Mesodermal cell (in vitro differentiated cells): ENCODE measurements around the gene RAB7B.

Experiments
- H3K27ac ChIP-seq: 2 replicates; pipeline ENCODE4 v1.7.0; 2013; ENCODE audit warnings: mild to moderate bottlenecking, low read depth, low read length, moderate library complexity; ENCODE audit not compliant: severe bottlenecking
- H3K36me3 ChIP-seq: 2 replicates; pipeline ENCODE4 v1.7.1; 2013; ENCODE audit warnings: mild to moderate bottlenecking, low read length, moderate library complexity; ENCODE audit not compliant: control insufficient read depth, insufficient read depth
- H3K4me1 ChIP-seq: one replicate; pipeline ENCODE4 v1.7.1; 2013; ENCODE audit warnings: mild to moderate bottlenecking, low read length; ENCODE audit not compliant: insufficient read depth, control insufficient read depth, poor library complexity, severe bottlenecking
- H3K4me3 ChIP-seq: 2 replicates; pipeline ENCODE4 v1.7.0; 2013; ENCODE audit warnings: low read length, control low read depth, mild to moderate bottlenecking; ENCODE audit not compliant: insufficient read depth, poor library complexity, severe bottlenecking; ENCODE audit errors: extremely low read depth
- H3K9me3 ChIP-seq: 2 replicates; pipeline ENCODE4 v1.7.1; 2013; ENCODE audit warnings: mild to moderate bottlenecking, low read length, moderate library complexity; ENCODE audit not compliant: control insufficient read depth
- WGBS, 2 experiments: methylation state at CpG; one replicate each; pipeline ENCODE4 v1.1.5; 2013; ENCODE audit warnings: missing lambda C conversion rate in 2 of 2; ENCODE audit not compliant: insufficient coverage in 2 of 2; 5-methylcytosine and 5-hydroxymethylcytosine counted together

The RAB7B gene

DNA sequence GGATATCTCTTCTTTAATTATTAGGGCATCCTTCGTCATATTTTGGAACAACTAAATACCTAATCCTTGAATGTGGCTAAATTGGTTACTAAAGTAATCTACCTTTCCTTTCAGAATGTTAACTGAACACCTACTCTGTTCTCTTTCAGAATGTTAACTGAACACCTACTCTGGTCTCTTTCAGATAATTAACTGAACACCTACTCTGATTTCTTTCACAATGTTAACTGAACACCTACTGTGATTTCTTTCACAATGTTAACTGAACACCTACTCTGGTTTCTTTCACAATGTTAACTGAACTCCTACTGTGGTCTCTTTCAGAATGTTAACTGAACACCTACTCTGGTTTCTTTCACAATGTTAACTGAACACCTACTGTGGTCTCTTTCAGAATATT is 21.9 kb downstream of the RAB7B start:
- Histone ChIP-seq H3K36me3 (no peaks in the 10 kb centered on the region), H3K27ac (no peak overlapping the region), H3K9me3 (no peaks in the 10 kb centered on the region), H3K4me3 (no peak overlapping the region), H3K4me1 (peaks cover 14% of the 10 kb centered on the region)
- WGBS, 2 experiments = no CpG with 5 or more reads among the region's 1 CpG

DNA sequence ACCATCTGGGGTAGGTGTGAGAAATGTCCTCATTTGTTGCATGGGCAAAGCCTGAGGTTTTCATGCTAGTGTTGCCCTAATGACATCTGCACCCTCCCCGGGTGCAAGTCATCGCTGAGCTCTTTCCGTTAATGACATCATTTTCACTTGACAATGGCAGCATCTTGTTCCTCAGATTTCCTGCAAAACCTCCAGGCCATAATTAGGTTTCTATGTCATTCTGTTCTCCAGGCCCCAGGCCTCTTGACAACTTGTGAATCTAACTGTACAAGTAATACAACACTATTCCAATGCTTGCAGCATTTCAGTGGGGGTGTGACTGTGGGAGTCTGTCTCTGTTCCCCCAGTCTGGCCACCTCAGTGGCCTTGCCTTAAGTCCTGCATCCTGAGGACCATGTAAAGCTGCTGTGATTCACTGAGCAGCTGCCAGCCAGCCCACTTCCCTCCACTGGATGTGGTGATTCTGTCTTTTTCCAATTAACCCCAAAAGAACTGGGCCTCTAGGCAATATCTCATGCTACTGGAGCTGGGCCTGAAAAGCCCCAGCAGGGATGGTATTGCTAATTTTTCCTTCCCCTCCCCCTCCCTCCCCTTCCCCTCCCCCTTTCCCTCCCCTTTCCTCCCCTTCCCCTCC is 22.8 kb downstream of the RAB7B start:
- no peak overlapping the region for H3K4me3 ChIP-seq
- 93 to 100% methylated on average over 3 of the region's 3 CpGs for WGBS, 2 experiments
- H3K4me1 ChIP-seq = peaks cover 18% of the 10 kb centered on the region
- no peaks in the 10 kb centered on the region for H3K36me3 ChIP-seq
- no peaks in the 10 kb centered on the region for H3K9me3 ChIP-seq
- no peak overlapping the region for H3K27ac ChIP-seq

DNA sequence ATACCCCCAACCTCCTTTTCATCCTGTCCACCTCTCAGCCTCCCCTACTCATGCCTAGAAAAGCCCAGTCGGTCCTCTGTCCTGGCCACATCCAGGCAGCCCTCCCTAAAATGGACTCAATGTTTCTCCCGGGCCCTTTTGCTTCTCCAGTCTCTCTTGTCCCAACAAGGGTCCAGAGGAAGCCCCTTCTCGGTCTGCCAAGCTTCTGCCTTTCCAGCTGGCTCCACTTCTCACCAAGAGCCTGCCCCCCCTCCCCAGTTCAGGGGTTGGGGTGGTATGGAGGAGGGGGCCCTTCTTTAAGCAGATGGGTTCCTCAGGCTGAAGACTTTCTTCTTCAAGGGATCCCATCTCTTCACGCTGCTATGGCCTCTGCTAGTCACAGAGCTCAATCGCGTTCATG is 23.9 kb downstream of the RAB7B start:
- H3K9me3 ChIP-seq = no peaks in the 10 kb centered on the region
- no peaks in the 10 kb centered on the region for H3K36me3 ChIP-seq
- 95% methylated on average over 4 to 6 of the region's 6 CpGs for WGBS, 2 experiments
- H3K4me3 ChIP-seq = no peak overlapping the region
- peaks cover 18% of the 10 kb centered on the region for H3K4me1 ChIP-seq
- no peak overlapping the region for H3K27ac ChIP-seq

DNA sequence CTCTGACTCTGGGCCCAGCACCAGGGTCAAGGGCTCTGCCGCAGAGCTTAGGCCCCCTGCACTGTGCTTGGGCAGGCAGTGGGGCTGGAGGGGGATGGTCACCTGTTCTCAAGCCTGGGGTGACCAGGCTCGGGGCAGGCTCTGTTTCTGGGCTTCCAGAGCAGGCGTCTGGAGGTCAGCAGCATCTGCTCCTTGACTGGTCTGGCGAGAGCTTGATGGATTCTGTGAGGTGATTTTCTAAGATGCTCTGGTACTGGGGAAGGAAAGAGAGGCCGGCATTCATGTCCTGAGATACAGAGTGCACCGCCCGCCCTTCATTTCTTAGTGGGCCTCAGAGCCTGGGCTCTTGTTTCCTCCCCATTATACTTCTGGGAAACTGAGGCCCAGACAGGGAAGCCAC is 24.5 kb downstream of the RAB7B start:
- Histone ChIP-seq H3K4me3 (no peak overlapping the region), H3K4me1 (peaks cover 14% of the 10 kb centered on the region), H3K27ac (no peak overlapping the region), H3K9me3 (no peaks in the 10 kb centered on the region), H3K36me3 (no peaks in the 10 kb centered on the region)
- 79 to 81% methylated on average over 3 to 6 of the region's 7 CpGs for WGBS, 2 experiments

DNA sequence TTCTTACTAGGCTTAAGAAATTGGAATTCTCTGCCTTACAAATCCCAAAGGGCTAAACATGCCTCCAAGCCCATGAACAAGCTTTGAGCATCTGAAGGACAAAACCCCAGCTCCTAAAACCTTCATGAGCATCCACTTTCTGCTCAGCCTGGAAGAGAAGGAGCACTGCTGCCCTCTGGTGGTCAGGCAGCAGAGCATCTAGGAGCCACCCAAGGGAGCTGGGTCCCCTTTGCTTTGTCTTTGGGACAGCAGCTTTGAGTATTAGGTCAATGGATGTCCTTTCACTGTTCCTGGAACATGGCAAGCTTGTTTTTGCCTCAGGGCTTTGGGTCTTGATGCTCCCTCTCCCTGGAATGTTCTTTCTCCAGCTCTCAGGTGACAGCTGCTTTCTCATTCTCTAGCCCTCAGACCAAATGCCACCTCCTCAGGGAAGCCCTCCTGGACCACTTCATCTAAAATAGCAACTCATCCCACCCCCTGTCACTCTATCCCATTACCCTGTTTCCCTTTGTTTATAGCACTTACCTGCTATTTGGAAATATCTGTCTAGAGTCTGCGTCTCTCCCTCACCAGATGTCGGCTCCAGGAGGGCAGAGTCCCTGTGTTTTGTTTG is 25.7 kb downstream of the RAB7B start:
- H3K4me1 ChIP-seq = peaks cover 14% of the 10 kb centered on the region
- H3K27ac ChIP-seq = no peak overlapping the region
- 92 to 100% methylated on average over 2 of the region's 2 CpGs for WGBS, 2 experiments
- no peaks in the 10 kb centered on the region for H3K9me3 ChIP-seq
- H3K4me3 ChIP-seq = no peak overlapping the region
- H3K36me3 ChIP-seq = no peaks in the 10 kb centered on the region

DNA sequence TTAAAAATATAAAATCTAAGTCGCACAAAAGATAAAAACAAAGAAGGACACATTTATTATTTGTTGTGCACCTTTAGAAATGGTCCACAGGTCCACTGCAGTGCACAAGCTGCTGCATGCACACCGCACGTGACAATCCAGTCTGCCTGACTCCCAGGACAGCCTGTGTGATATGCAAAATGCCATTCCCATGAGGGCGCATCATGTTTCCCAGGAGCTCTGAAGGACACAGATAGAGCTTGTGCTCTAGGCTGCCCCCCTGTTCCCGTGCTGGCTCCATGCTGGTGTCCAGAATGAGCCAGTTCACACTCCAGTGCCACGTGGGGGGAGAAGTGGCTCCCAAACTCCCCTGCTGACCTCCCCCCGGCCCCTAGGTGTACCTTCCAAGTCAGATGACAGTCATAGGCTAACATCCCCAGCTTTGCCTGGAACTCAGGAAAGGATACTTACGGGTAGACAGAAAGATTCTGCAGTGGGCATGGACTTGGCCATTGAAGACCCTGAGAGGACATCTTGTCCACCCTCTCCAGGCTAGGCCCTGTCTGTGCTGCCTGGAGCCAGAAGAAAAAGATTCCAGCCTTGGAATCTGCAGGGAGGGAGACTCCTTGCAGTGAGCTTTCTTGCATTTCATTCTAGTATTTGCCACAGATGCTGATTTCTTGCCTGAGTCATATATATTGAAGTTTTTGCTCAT is 26.3 kb downstream of the RAB7B start:
- no peaks in the 10 kb centered on the region for H3K9me3 ChIP-seq

DNA sequence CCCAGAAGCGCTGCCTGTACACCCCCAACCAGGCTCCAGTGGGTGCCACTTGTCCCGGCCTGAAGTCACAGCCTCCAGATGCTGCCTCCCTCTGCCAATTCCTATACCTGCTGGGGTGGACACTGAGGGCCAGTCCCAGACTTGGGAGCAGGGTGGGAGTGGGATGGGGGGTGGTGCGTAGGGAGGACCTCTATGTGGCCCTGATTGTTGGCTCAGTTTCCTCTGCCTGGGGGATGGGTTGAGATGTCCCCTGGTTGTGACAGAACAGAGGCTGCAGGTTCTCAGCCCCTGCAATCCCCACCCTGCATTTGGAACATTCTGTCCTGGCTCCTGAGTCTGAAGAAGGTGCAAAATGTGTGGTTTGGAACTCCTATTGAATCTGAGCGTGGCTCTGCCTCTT is 27.2 kb downstream of the RAB7B start:
- Histone ChIP-seq H3K4me3 (no peak overlapping the region), H3K9me3 (no peaks in the 10 kb centered on the region), H3K27ac (no peak overlapping the region), H3K36me3 (no peaks in the 10 kb centered on the region), H3K4me1 (peaks cover 14% of the 10 kb centered on the region)
- 86 to 93% methylated on average over 1 to 2 of the region's 4 CpGs for WGBS, 2 experiments

More for the DNA sequence above, 26.3 kb downstream of the RAB7B start:
- Histone ChIP-seq H3K27ac (peak overlapping the region; percentile 12), H3K4me3 (no peak overlapping the region), H3K36me3 (no peaks in the 10 kb centered on the region), H3K4me1 (peaks cover 14% of the 10 kb centered on the region)
- WGBS, 2 experiments = 45 to 76% methylated on average over 6 to 7 of the region's 8 CpGs

DNA sequence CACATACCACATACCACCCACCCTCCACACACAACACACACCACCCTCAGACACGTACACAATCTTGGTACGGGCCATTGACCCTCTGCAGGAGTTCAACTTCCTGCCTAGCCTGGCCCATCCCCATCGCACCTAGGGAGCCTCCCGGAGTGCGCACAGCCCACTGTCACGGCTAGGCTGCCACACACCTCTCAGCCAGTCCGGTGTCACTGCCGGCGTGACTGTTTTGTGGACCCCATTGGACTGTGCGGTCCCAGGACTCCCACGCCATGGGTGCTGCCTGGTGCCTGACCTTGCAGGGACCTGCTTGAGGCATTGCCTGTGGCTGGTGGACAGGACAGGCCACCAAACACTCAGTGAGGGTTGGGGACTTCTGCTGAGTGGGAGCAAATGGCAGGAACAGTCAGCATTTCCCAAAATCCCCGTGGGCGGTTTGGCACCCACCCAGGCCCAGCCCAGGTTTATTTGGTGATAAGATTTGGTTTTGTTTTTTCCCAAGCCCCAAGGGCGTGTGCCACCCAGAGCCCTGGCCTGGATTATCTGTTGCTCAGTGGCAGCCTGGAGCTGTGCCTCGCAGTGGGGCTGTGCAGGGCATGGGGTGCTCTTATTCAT is 27.7 kb downstream of the RAB7B start:
- H3K27ac ChIP-seq = no peak overlapping the region

DNA sequence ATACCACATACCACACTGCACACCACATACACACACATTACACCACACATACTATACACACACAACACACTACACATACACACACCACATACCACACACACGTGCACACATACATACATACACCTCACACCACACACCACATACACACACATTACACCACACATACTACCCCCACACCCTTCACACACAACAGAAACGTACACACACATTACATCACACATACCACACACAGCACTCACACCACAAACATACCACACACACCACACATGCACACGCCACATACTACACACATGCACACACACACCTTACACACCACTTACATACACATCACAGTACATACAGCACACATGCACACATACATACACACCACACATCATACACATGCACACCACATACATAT is 28.5 kb downstream of the RAB7B start:
- WGBS, 2 experiments = 81 to 92% methylated on average over 3 of the region's 3 CpGs
- Histone ChIP-seq H3K9me3 (no peaks in the 10 kb centered on the region), H3K27ac (no peak overlapping the region), H3K36me3 (no peaks in the 10 kb centered on the region), H3K4me1 (peaks cover 14% of the 10 kb centered on the region), H3K4me3 (no peak overlapping the region)

More for the DNA sequence above, 27.7 kb downstream of the RAB7B start:
- Histone ChIP-seq H3K9me3 (no peaks in the 10 kb centered on the region), H3K4me1 (peaks cover 14% of the 10 kb centered on the region), H3K4me3 (no peak overlapping the region), H3K36me3 (no peaks in the 10 kb centered on the region)
- 88 to 93% methylated on average over 8 to 15 of the region's 15 CpGs for WGBS, 2 experiments

DNA sequence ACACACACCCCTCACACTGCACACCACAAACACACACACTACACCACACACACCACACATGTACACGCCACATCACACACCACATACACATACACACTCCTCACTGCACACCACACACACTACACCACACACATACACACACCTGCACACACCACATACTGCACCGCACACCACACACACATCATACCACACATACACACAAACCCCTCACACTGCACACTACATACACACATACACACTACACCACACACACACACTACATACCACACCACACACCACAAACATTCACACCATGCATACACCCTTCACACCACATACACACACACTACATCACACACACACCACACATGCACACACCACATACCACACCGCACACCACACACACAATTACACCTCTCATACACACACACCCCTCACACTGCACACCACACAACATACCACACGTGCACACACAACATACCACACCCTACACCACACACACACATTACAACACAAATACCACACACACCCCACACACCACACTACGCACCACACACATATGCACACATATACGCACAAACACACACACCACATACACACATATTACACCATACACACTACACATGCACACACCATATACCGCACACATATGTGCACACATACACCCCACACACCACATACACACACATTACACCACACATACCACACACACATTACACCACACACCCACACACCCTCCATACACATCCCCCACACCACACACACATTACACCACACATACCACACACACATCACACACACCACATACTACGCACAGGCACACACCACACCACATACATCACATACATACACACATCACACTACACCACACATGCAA is 29.6 kb downstream of the RAB7B start:
- Histone ChIP-seq H3K9me3 (no peaks in the 10 kb centered on the region), H3K27ac (no peak overlapping the region), H3K4me1 (peaks cover 14% of the 10 kb centered on the region), H3K36me3 (no peaks in the 10 kb centered on the region), H3K4me3 (no peak overlapping the region)
- 84 to 90% methylated on average over 7 to 8 of the region's 8 CpGs for WGBS, 2 experiments
